NCI-H82 (cell line): ENCODE measurements around the gene GOLGA7B.

Experiments
- DNase-seq: peaks from one replicate; lab custom pipeline; 2025; lab: John Stamatoyannopoulos, UW

The GOLGA7B gene

GRCh38 chr10:97868134-97868685 is 18.6 kb downstream of the GOLGA7B start:
- DNase-seq: no peak

- DNase-seq: peak; percentile 82
Measured at GRCh38 chr10:97869091-97870042, 19.7 kb downstream of the GOLGA7B start.

- no peak for DNase-seq
Measured at GRCh38 chr10:97870990-97871389, 21.3 kb downstream of the GOLGA7B start.

GRCh38 chr10:97873569-97873968 is 23.9 kb downstream of the GOLGA7B start:
- no peak for DNase-seq

GRCh38 chr10:97874332-97874731 is 24.7 kb downstream of the GOLGA7B start:
- no peak for DNase-seq

GRCh38 chr10:97875391-97875790 is 25.7 kb downstream of the GOLGA7B start:
- no peak for DNase-seq

- peak; percentile 51 for DNase-seq
Measured at GRCh38 chr10:97876402-97876801, 26.8 kb downstream of the GOLGA7B start.

- DNase-seq: no peak
Measured at GRCh38 chr10:97879241-97879640, 29.6 kb downstream of the GOLGA7B start.

- no peak for DNase-seq
Measured at GRCh38 chr10:97880109-97880508, 30.5 kb downstream of the GOLGA7B start.

- DNase-seq: no peak
Measured at GRCh38 chr10:97882142-97883091, 32.8 kb downstream of the GOLGA7B start.

GRCh38 chr10:97883092-97883485 is 33.4 kb downstream of the GOLGA7B start:
- DNase-seq: no peak

GRCh38 chr10:97886286-97886685 is 36.6 kb downstream of the GOLGA7B start:
- no peak for DNase-seq

- DNase-seq: no peak
Measured at GRCh38 chr10:97887399-97887798, 37.8 kb downstream of the GOLGA7B start.

- DNase-seq: no peak
Measured at GRCh38 chr10:97888134-97888533, 38.5 kb downstream of the GOLGA7B start.

GRCh38 chr10:97888641-97889262 is 39.1 kb downstream of the GOLGA7B start:
- no peak for DNase-seq

- no peak for DNase-seq
Measured at GRCh38 chr10:97889461-97890265, 40.0 kb downstream of the GOLGA7B start.

GRCh38 chr10:97891497-97892167 is 42.0 kb downstream of the GOLGA7B start:
- no peak for DNase-seq

- no peak for DNase-seq
Measured at GRCh38 chr10:97892506-97892905, 42.9 kb downstream of the GOLGA7B start.

GRCh38 chr10:97892939-97893338 is 43.3 kb downstream of the GOLGA7B start:
- no peak for DNase-seq

- no peak for DNase-seq
Measured at GRCh38 chr10:97894092-97894491, 44.4 kb downstream of the GOLGA7B start.
